ENCODE data around the gene ETNK2.
A peak's percentile ranks its signal among the peaks of the same experiment; 100 is the strongest.

GRCh38 chr1:204130178-204130577 is 21.7 kb downstream of the ETNK2 start:
- peak; percentile 43 for TF ChIP-seq TAF1 (conservative IDR thresholded peaks at IDR 0.05)
- TF ChIP-seq, protein P1, sequence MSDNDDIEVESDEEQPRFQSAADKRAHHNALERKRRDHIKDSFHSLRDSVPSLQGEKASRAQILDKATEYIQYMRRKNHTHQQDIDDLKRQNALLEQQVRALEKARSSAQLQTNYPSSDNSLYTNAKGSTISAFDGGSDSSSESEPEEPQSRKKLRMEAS (IDR thresholded peaks at IDR 0.05): peak; percentile 80
- TF ChIP-seq RXRA (IDR thresholded peaks at IDR 0.05): peak; percentile 97 to 98
- no peak for TF ChIP-seq FOXA1 (IDR thresholded peaks at IDR 0.05)
